Stimulated activated naive CD8-positive, alpha-beta T cell treated with anti-CD3 and anti-CD28 coated beads, Interleukin-15, Interleukin-2, amounts not matched to agents 100 ng/mL and 50 ng/mL, for 24 hours (primary cell): ENCODE measurements around the gene PDZD2.
"Not testable (repeated sequence)": the region's sequence is repeated elsewhere in the genome, so short reads cannot be mapped to it uniquely, and the experiment has no call there.

ENCODE experiments used
- H3K27ac Mint-ChIP-seq: one replicate; pipeline ENCODE4 v1.8.0; 2021; ENCODE audit warnings: mild to moderate bottlenecking, mixed read lengths
- H3K27me3 Mint-ChIP-seq: one replicate; pipeline ENCODE4 v1.8.0; 2021; ENCODE audit warnings: mixed read lengths
- H3K36me3 Mint-ChIP-seq: one replicate; pipeline ENCODE4 v1.8.0; 2021; ENCODE audit warnings: low read depth, mixed read lengths
- H3K4me1 Mint-ChIP-seq: one replicate; pipeline ENCODE4 v1.8.0; 2021; ENCODE audit warnings: low read depth, mixed read lengths
- H3K4me3 Mint-ChIP-seq: one replicate; pipeline ENCODE4 v1.8.0; 2021; ENCODE audit warnings: mild to moderate bottlenecking, mixed read lengths
- H3K9me3 Mint-ChIP-seq: one replicate; pipeline ENCODE4 v1.8.0; 2021; ENCODE audit warnings: mixed read lengths

Gene PDZD2

GRCh38 chr5:32027717-32028458 is 389.0 kb downstream of the PDZD2 start:
- H3K36me3 Mint-ChIP-seq: no peaks in the 10 kb centered on the region
- no peak overlapping the region for H3K4me3 Mint-ChIP-seq
- no peaks in the 10 kb centered on the region for H3K27me3 Mint-ChIP-seq
- H3K9me3 Mint-ChIP-seq: no peaks in the 10 kb centered on the region
- peaks cover 3% of the 10 kb centered on the region for H3K4me1 Mint-ChIP-seq
- H3K27ac Mint-ChIP-seq: no peak overlapping the region

DNA sequence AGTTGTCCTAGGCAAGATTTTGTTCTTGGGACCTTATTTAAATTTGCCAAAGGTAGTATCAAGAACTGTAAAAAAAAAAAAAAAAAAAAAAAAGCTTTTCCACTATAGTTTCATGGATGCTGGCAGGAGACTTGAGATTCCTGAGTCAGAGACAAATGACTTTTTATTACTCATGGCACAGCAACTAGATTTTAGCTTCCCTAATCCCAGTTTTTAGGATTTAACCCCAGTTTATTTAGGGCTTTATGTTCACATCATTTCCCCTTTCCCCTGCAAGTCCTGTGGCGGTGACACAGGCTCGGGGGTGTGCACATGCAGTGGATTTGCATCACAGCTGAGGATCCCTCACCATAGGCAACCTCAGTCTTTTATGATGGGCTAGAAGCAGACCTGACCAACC is 390.3 kb downstream of the PDZD2 start:
- Mint-ChIP-seq H3K4me1 (peaks cover 14% of the 10 kb centered on the region), H3K36me3 (no peaks in the 10 kb centered on the region), H3K27me3 (no peaks in the 10 kb centered on the region), H3K4me3 (no peak overlapping the region), H3K27ac (no peak overlapping the region), H3K9me3 (no peaks in the 10 kb centered on the region)

DNA sequence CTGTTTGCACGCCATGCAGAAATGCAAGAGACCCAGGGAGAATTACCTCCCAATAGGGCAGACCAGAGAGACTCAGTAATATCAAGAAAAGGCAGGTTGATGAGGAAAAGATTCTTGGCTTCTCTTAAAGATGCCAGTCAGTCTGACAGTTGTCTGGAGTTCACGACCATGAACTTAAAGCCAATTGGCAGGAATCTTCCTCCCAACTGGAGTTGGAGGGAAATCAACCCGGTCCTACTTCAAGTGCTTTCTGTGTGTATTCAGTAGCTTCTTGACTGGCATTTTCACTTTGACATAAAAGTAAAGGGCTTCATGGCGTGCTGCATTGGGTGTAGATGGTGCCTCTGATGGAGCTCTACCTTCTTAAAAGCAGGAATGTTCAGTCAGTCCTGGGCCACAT is 390.9 kb downstream of the PDZD2 start:
- no peaks in the 10 kb centered on the region for H3K36me3 Mint-ChIP-seq
- H3K27ac Mint-ChIP-seq: no peak overlapping the region
- no peak overlapping the region for H3K4me3 Mint-ChIP-seq
- H3K9me3 Mint-ChIP-seq: no peaks in the 10 kb centered on the region
- H3K4me1 Mint-ChIP-seq: peaks cover 14% of the 10 kb centered on the region
- no peaks in the 10 kb centered on the region for H3K27me3 Mint-ChIP-seq

GRCh38 chr5:32030222-32030621 is 391.3 kb downstream of the PDZD2 start:
- H3K27ac Mint-ChIP-seq: no peak overlapping the region
- peaks cover 14% of the 10 kb centered on the region for H3K4me1 Mint-ChIP-seq
- no peaks in the 10 kb centered on the region for H3K9me3 Mint-ChIP-seq
- no peak overlapping the region for H3K4me3 Mint-ChIP-seq
- H3K36me3 Mint-ChIP-seq: no peaks in the 10 kb centered on the region
- H3K27me3 Mint-ChIP-seq: no peaks in the 10 kb centered on the region

DNA sequence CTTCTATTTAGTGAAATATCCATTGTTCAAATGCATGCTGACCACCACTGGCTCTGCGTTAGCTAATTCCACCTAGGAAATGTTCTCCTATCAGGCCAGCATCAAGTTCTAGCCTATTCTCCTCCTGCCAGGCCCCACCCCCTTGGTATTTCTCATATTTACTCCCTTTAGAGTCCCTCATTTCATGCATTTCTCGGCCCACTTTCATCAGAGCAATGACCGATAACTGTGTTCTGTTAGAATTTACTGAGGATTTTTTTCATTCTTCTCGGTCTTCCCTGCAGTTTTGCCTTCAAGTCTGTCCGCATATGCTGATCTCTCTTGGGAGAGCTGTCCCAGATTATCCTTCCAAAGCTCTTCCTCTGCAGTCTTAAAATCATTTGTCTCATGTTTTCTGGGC is 391.8 kb downstream of the PDZD2 start:
- H3K4me1 Mint-ChIP-seq: peaks cover 14% of the 10 kb centered on the region
- H3K36me3 Mint-ChIP-seq: no peaks in the 10 kb centered on the region
- no peaks in the 10 kb centered on the region for H3K27me3 Mint-ChIP-seq
- H3K9me3 Mint-ChIP-seq: no peaks in the 10 kb centered on the region
- no peak overlapping the region for H3K27ac Mint-ChIP-seq
- H3K4me3 Mint-ChIP-seq: no peak overlapping the region

DNA sequence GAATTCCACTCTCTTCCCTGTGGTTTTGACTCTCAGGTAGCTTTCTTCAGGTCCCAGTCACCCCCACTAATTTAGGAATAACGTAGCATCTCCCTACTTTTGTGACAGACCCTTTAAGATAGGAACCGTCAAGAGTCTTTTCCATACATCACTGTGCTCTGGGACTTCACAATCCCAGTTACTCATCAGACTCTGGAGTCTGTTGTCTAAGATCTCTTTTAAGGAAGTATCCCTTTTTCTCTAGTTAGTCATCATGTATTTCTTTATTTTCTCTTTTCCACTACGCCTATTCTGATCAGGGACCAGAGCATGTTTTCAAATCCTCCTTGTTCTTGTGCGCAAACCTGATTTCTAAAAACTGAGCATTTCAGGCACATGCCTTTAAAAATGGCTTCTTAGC is 392.2 kb downstream of the PDZD2 start:
- H3K27ac Mint-ChIP-seq: no peak overlapping the region
- no peak overlapping the region for H3K4me3 Mint-ChIP-seq
- H3K4me1 Mint-ChIP-seq: peaks cover 14% of the 10 kb centered on the region
- no peaks in the 10 kb centered on the region for H3K36me3 Mint-ChIP-seq
- no peaks in the 10 kb centered on the region for H3K9me3 Mint-ChIP-seq
- no peaks in the 10 kb centered on the region for H3K27me3 Mint-ChIP-seq

DNA sequence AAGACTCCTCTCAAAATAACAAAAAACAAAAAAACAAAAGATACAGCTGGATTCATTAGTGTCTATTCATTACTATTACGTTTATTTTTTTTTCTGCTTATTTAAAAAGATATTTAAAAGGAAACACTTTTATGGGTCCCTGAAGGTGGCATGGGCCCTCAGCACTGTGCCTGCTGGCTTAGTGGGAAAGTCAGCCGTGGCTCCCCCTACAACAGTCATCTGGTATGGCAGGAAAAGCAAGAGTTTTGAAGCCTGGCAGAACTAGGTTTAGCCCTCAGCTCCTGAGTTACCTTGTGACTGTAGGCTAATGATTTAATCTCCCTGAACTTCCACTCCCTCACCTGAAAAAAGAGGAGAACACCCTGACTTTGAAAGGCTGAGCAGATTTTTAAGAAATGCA is 399.6 kb downstream of the PDZD2 start:
- H3K9me3 Mint-ChIP-seq: no peaks in the 10 kb centered on the region
- H3K4me3 Mint-ChIP-seq: no peak overlapping the region
- H3K27me3 Mint-ChIP-seq: no peaks in the 10 kb centered on the region
- no peaks in the 10 kb centered on the region for H3K36me3 Mint-ChIP-seq
- H3K4me1 Mint-ChIP-seq: peaks cover 5% of the 10 kb centered on the region
- no peak overlapping the region for H3K27ac Mint-ChIP-seq

DNA sequence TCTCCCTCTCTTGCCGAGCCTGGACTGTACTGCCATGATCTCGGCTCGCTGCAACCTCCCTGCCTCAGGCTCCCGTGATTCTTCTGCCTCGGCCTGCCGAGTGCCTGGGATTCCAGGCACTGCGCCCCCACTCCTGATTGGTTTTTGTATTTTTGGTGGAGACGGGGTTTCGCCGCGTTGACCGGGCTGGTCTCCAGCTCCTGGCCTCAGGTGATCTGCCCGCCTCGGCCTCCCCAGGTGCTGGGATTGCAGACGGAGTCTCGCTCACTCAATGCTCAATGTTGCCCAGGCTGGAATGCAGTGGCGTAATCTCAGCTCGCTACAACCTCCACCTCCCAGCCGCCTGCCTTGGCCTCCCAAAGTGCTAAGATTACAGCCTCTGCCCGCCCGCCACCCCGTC is 400.2 kb downstream of the PDZD2 start:
- H3K4me1 Mint-ChIP-seq, H3K9me3 Mint-ChIP-seq, H3K4me3 Mint-ChIP-seq, H3K27me3 Mint-ChIP-seq, H3K36me3 Mint-ChIP-seq, H3K27ac Mint-ChIP-seq: not testable (repeated sequence)

GRCh38 chr5:32039601-32040000 is 400.7 kb downstream of the PDZD2 start:
- H3K27me3 Mint-ChIP-seq, H3K36me3 Mint-ChIP-seq, H3K4me1 Mint-ChIP-seq, H3K9me3 Mint-ChIP-seq, H3K27ac Mint-ChIP-seq, H3K4me3 Mint-ChIP-seq: not testable (repeated sequence)

GRCh38 chr5:32040181-32040695 is 401.3 kb downstream of the PDZD2 start:
- not testable (repeated sequence) for H3K27me3 Mint-ChIP-seq, H3K36me3 Mint-ChIP-seq

GRCh38 chr5:32042551-32042961 is 403.6 kb downstream of the PDZD2 start:
- Mint-ChIP-seq H3K36me3 (no peaks in the 10 kb centered on the region), H3K27me3 (no peaks in the 10 kb centered on the region), H3K4me1 (no peaks in the 10 kb centered on the region), H3K27ac (no peak overlapping the region), H3K4me3 (no peak overlapping the region), H3K9me3 (no peaks in the 10 kb centered on the region)

More at GRCh38 chr5:32040181-32040695, 401.3 kb downstream of the PDZD2 start:
- not testable (repeated sequence) for H3K4me1 Mint-ChIP-seq, H3K27ac Mint-ChIP-seq, H3K4me3 Mint-ChIP-seq, H3K9me3 Mint-ChIP-seq

DNA sequence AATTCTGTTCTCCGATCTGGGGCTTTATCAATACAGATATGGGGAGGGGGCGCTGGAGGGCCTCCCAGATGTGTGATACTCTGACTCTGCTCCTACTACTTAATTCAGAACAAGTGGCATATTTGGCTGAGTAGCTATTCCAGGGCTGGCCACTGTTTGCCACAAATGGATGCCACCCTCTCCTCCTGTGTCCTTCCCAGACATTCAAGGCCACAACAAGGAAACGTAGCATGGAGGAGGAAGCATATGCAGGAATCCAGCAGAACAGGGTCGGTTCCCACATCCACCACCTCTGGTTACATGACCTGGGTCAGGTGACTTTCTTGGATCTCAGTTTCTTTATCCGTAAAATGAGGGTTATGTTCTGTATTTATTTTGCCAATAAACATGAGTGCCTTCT is 404.2 kb downstream of the PDZD2 start:
- Mint-ChIP-seq H3K4me1 (no peaks in the 10 kb centered on the region), H3K9me3 (no peaks in the 10 kb centered on the region), H3K27ac (no peak overlapping the region), H3K27me3 (no peaks in the 10 kb centered on the region), H3K36me3 (no peaks in the 10 kb centered on the region), H3K4me3 (no peak overlapping the region)

DNA sequence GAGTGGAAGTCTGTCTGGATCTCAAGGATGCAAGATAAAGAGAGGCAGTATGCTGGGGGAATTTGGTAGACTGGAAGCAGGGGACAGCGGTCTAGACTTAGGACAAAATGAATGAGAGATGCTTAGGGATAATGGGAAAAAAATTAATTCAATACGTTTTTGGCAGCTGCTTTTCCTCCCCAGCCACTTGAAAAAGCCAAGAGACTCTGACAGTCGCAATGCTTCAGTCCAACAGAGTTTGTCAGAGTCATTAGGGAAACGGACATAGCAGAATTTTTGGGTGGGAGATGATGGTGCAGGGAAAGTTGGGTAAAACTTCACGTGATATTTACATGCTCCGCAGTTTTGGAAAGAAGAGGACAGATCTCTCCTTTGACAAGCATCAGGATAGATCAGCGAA is 405.5 kb downstream of the PDZD2 start:
- no peak overlapping the region for H3K4me3 Mint-ChIP-seq
- H3K36me3 Mint-ChIP-seq: no peaks in the 10 kb centered on the region
- H3K27me3 Mint-ChIP-seq: no peaks in the 10 kb centered on the region
- no peak overlapping the region for H3K27ac Mint-ChIP-seq
- no peaks in the 10 kb centered on the region for H3K4me1 Mint-ChIP-seq
- no peaks in the 10 kb centered on the region for H3K9me3 Mint-ChIP-seq

- Mint-ChIP-seq H3K27me3 (no peaks in the 10 kb centered on the region), H3K4me3 (no peak overlapping the region), H3K4me1 (no peaks in the 10 kb centered on the region), H3K27ac (no peak overlapping the region), H3K9me3 (no peaks in the 10 kb centered on the region), H3K36me3 (no peaks in the 10 kb centered on the region)
Observed at GRCh38 chr5:32044939-32045338, 406.0 kb downstream of the PDZD2 start.

DNA sequence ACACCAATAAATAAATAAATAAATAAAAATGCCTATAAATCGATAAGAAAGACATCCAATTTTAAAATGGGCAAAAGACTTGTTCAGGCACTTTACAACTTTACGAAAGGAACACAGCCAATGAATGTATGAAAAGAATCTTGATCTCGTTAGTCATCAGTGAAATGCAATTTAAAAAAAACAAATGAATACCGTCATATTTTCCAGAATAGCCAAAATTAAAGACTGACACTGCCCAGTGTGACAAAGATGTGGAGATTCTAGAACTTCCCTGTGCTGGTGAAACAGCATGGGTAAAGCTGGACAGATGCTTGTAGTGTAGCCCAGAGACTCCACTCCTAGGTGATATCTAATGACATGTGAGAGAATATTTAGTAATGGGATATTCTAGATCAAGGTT is 408.1 kb downstream of the PDZD2 start:
- H3K36me3 Mint-ChIP-seq: no peaks in the 10 kb centered on the region
- H3K9me3 Mint-ChIP-seq: no peaks in the 10 kb centered on the region
- no peak overlapping the region for H3K4me3 Mint-ChIP-seq
- H3K27me3 Mint-ChIP-seq: no peaks in the 10 kb centered on the region
- H3K27ac Mint-ChIP-seq: no peak overlapping the region
- H3K4me1 Mint-ChIP-seq: no peaks in the 10 kb centered on the region

GRCh38 chr5:32051796-32052195 is 412.9 kb downstream of the PDZD2 start:
- H3K27ac Mint-ChIP-seq: no peak overlapping the region
- no peaks in the 10 kb centered on the region for H3K27me3 Mint-ChIP-seq
- no peak overlapping the region for H3K4me3 Mint-ChIP-seq
- H3K9me3 Mint-ChIP-seq: no peaks in the 10 kb centered on the region
- no peaks in the 10 kb centered on the region for H3K36me3 Mint-ChIP-seq
- no peaks in the 10 kb centered on the region for H3K4me1 Mint-ChIP-seq
